ENCODE measurements around the gene SMTN. TPM values are rescaled to one million over a fixed set of nuclear protein-coding genes. Genes with fewer than 3 reads are reported as not detected.

SMTN gene
- total and polyA plus RNA-seq, 9 of the 15 experiments (the other 6 are each of a cell fraction or from before 2014, with no cell fraction given) = 2.5 to 41.1 (median 16.1) TPM

- peak; percentile 57 for TF ChIP-seq PRDM10 (IDR thresholded peaks at IDR 0.05; ENCODE audit: partially characterized antibody)
- TF ChIP-seq ZNF507 (tag; conservative IDR thresholded peaks at IDR 0.05) = no peak
- TF ChIP-seq CAMTA2 (CRISPR knock-in tag; conservative IDR thresholded peaks at IDR 0.05) = no peak
- TF ChIP-seq ZKSCAN8 (CRISPR knock-in tag; IDR thresholded peaks at IDR 0.05) = no peak
- TF ChIP-seq, protein P1, sequence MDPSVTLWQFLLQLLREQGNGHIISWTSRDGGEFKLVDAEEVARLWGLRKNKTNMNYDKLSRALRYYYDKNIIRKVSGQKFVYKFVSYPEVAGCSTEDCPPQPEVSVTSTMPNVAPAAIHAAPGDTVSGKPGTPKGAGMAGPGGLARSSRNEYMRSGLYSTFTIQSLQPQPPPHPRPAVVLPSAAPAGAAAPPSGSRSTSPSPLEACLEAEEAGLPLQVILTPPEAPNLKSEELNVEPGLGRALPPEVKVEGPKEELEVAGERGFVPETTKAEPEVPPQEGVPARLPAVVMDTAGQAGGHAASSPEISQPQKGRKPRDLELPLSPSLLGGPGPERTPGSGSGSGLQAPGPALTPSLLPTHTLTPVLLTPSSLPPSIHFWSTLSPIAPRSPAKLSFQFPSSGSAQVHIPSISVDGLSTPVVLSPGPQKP (CRISPR knock-in tag; IDR thresholded peaks at IDR 0.05) = no peak
- TF ChIP-seq ZNF395 (CRISPR knock-in tag; IDR thresholded peaks at IDR 0.05) = no peak
- no peak for TF ChIP-seq ZNF146 (CRISPR knock-in tag; IDR thresholded peaks at IDR 0.05; ENCODE audit: unreplicated experiment)
- TF ChIP-seq NFYB (IDR thresholded peaks at IDR 0.05; ENCODE audit: extremely low read depth, insufficient read length) = peak; percentile 8
- TF ChIP-seq FUS (optimal IDR thresholded peaks at IDR 0.05; ENCODE audit: low read depth, low read length) = no peak
- no peak for TF ChIP-seq PCBP2 (IDR thresholded peaks at IDR 0.05; ENCODE audit: low read depth, low read length, poor library complexity, severe bottlenecking)
- no peak for TF ChIP-seq ETS2 (tag; IDR thresholded peaks at IDR 0.05; ENCODE audit: borderline replicate concordance, poor library complexity, severe bottlenecking)
- no peak for TF ChIP-seq ASH1L (IDR thresholded peaks at IDR 0.05; ENCODE audit: borderline replicate concordance, low read depth, partially characterized antibody)
- TF ChIP-seq POLR2G (IDR thresholded peaks at IDR 0.05; ENCODE audit: low read depth, low read length) = peak; percentile 95
- TF ChIP-seq GATAD2B (IDR thresholded peaks at IDR 0.05; ENCODE audit: borderline replicate concordance) = no peak
- TF ChIP-seq ZNF586 (CRISPR knock-in tag; conservative IDR thresholded peaks at IDR 0.05) = 0 out of 2 replicates have a peak, but pooled peaks have one; percentile 31
- no peak for TF ChIP-seq E4F1 (CRISPR knock-in tag; IDR thresholded peaks at IDR 0.05; ENCODE audit: borderline replicate concordance)
- TF ChIP-seq COPS2 (conservative IDR thresholded peaks at IDR 0.05) = no peak
- TF ChIP-seq ZNF76 (CRISPR knock-in tag; IDR thresholded peaks at IDR 0.05; ENCODE audit: borderline replicate concordance) = no peak
- no peak for TF ChIP-seq TCF3 (CRISPR knock-in tag; IDR thresholded peaks at IDR 0.05)
Observed at GRCh38 chr22:31080848-31081649, at the start of gene SMTN (continued).

Data from K562 (cell line).